ENCODE measurements around the gene SCN8A.

SCN8A gene

DNA sequence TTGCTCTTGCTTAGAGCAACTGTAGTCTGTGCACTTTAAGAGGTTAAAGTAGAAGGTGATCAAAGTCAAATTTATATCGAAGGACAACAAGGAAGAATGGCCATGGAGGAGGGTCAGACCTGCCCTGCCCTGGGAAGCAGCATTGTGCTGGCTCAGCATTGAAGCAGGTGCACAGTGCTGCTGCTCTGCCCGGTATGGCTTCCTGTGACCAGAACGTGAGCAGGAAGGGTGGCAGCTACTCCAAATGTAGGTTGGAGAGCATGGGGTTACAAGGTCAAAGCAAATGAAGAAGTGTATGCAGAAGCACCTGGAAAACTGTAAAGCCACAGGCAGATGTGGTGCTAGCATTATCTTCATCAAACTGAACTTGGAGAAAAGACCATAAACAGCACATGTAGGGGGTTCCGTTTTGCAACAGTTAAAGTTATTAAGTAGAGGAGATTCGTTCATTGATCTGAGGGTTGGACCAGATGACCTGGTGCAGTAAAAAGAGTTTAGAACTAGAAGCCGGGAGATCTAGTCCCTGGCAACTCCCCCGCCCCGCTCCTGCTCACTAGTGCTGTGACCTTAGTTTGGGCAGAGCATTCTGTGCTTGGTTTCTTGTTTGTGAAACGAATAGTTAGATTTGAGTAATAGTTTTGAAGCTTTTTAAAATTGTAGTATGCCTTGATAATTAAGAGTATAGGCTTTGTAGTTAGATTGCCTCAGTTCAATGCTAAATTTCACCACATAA, 84.2 kb downstream of the SCN8A start:
- DNase-seq: no peak

DNA sequence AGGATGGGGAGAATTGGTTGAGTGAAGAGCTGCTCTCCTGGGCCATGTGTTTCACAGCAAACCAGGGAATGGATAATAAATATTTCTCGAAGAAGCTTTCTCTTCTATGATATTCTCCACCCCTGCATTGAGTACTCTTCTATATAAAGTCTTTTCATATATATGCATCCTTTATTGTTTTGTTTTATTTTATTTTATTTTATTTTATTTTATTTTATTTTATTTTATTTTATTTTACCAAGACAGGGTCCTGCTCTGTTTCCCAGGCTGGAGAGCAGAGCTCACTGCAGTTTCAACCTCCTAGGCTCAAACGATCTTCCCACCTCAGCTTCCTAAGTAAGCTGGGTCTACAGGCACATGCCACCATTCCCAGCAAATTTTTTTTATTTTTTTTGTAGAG, 85.8 kb downstream of the SCN8A start:
- DNase-seq: no peak

DNA sequence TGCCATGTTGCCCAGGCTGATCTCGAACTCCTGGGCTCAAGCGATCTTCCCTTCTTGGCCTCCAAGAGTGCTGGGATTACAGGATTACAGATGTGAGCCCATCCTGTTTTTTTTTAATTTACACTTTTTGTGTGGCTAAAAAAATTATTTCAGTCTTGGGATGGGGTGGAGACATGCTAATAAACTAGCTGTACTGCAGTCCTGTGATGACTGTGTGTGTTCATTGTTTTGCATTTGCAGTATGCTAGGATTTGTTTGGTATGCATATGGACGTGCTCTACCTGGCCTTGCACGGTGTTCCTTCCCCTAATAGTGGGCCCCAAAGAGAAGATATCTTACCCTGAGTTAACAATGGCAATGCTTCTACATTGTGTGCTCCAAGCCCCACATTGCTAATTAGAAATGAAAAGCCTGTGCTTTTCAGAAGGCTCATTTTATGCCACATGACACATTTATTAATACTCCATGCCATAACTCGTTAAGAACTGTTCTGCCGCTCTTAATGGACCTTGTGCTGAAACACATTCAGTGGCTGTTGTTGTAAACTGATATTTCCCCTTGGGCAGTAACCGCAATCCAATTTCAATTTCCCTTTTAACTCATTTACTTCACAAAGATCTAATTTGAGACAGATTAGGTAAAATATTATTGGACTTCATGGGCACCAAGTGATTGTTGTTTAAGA, 86.4 kb downstream of the SCN8A start:
- DNase-seq: no peak

DNA sequence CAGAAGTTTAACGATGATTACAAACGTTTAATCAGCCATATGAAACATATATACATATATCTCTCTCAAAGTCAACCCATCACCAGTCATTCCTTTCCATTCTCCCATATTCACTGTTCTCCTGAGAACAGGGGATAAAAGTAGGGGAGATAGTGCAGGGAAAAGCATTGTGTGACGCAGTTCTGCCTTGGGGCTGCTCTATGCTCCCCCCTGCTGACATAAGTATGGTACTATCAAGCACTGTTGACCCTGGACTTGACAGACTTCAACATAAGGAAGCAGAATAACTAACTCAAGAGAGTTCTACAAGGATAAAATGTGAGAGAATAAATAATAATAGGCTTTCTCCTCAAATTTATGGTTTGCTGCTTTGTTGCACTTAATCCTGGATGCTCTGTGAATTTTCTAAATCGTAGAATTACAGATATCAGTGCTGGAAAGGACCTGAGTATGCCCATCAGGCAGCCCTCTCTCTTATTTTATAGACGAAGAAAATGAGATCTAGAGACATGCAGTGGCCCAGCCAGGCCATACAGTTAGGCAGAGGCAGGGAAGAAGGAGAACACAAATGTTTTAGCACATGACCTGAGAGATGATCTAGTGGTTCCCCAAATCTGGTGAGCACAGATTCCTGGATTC, 87.2 kb downstream of the SCN8A start:
- peak; percentile 24 for DNase-seq

DNA sequence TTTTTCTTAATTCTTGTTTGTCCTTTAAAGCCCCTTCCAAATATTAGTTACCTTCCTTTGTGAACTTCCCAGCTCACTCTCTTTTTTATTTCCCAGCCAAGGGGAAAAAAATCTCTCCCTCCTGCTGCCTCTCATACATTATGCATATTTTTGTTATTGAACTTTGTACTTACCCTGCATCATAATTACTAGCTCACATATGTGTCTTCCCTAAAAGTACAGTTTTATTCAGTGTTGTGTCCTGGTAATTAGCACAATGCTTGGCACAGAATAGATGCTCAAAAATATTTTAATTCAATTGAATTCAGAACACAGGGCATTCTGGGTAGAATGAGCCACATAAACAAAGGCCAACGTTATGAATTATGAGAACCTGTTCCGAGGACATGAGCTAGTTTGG, 91.9 kb downstream of the SCN8A start:
- DNase-seq: no peak

DNA sequence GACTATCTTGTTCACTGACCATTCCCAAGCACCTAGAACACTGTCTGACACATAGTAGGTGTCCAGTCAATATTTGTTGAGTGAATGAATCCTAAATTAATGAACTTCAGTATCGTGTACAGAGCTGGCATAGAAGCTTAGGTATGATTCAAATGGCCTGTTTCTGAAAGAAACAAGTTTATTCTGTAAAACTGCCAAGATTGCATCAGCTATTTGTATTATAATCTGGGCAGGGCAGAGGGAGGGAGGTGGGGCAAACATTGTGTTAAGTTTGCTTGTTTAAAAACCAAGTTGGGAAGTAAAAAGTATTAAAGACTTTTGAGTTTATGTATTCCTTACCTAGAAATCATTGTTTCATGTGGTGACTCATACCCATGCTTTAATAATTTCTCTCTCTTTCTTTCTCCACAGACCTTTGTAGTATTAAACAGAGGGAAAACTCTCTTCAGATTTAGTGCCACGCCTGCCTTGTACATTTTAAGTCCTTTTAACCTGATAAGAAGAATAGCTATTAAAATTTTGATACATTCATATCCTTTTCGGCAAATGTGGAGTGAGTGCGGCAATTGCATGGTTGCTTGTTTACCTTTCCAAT, 92.8 kb downstream of the SCN8A start:
- no peak for DNase-seq

DNA sequence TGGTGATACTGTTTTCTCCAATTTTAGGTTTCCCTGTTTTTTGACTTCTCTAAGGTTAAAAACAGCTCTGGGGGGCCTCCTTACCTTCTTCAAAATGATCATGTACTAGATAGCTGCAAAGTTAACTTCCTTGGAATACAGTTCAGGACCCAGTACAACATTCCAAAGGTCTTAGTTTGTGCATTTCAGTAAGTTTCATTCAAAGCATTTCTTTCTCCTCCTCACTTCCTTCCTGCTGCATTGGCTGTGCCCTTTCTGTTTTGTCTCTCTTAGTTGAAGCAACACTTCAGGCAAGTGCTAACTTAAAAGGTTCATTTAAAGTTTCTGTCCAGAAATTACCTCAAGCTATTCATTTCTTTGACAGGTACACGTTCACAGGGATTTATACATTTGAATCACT, 95.7 kb downstream of the SCN8A start:
- no peak for DNase-seq

DNA sequence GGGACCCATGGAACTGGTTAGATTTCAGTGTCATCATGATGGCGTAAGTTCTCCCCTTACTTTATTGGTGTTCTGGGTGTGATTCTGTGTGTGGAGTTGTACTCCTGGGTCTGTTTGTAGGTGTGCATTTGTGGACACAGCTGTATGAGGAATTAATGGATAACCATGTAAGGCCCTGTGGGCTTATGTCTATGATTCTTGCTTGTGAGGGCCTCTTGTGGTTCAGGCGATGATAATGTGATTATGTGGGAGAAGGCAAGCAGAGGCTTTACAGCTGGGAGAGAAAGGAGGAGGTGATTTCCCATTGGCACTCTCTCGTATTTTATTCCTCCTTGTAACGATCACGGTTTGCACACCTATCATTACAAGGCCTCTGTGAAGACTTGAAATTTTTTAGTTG, 96.1 kb downstream of the SCN8A start:
- no peak for DNase-seq

DNA sequence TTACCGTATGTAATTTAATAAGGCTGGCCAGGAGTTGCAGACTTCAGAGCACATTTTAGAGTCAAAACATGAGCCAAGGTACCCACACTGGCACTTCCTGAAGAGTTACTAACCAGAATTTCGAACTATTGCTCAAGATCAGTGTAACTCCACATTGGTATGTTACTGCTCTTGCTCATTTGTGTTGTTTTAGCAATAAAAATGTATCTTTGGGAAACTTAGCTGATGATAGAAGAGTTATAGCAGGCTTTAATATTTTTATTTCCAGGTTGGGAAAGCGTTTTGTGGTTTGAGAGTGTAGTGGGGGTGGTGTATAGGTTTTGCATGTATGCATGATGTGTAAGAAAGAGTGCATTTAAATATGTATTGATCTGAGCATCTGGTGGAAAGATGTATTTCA, 96.6 kb downstream of the SCN8A start:
- no peak for DNase-seq

DNA sequence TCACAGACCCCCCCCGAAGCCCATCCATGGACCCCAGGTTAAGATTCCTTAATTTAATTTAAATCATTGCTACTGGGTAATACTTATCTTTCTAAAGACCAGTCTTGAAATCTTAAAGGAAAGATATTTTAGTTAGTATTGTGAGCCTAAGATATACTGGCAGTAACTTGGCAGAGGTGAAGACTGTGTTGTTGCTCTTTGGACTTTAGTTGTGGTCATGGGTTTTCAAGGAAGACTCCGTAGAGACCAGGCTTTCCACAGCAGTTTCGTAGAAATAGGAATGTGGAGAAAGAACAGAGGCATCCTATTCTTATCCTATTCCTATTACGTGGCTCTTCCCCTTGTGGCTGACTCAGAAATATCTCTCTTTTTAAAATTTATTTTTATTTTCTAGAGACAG, 99.0 kb downstream of the SCN8A start:
- DNase-seq: no peak

DNA sequence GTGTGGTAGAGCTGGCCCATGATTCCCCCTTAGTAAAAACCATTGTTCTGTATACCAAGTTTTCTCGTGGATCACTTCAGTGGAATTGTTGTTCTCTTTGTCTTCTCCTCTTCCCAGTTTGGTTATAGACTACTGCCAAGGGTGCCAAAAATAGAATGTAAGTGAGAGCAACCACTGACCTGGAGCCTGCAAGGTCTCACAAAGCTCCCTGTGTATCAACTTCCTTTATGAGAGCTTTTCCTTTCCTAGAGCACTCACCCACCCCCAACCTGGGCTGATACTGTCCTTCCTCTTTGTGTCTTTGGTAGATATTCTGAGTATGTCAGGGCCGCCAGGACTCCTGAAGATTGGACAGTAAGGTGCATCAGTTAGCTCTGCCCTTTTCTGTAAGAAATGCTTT, 101.0 kb downstream of the SCN8A start:
- DNase-seq: no peak

DNA sequence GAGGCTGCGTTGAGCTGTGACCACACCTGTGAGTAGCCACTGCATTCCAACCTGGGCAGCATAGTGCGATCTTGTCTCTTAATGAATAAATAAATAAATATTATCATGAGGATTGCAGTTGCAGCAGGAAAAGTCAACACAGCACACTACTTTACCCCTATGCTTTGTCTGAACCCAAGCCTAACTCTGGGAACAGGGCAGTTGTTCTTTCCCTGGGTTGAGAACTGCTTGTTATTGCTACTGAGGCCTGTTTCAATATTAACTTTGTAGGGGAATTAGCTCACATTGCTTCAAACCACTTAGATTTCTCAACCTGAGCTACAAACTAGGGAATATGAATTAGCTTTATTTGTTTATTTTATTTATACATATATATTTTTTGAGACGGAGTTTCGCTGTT, 102.5 kb downstream of the SCN8A start:
- DNase-seq: no peak

DNA sequence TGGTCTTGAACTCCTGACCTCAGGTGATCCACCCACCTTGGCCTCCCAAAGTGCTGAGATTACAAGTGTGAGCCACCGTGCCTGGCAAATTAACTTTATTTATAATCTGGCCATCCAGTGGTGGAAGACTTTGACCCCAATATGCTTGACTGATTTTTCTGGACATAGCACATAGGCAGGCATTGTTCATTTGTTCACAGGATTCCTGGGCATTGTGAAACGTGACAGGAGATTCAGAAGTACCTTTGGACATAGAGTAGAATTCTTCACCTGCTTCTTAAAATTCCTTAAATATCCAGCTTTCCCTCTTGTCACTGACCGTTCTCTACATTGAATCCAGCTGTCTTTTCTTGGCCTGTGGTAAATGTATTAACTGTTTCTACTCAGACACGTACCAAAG, 103.1 kb downstream of the SCN8A start:
- DNase-seq: no peak

DNA sequence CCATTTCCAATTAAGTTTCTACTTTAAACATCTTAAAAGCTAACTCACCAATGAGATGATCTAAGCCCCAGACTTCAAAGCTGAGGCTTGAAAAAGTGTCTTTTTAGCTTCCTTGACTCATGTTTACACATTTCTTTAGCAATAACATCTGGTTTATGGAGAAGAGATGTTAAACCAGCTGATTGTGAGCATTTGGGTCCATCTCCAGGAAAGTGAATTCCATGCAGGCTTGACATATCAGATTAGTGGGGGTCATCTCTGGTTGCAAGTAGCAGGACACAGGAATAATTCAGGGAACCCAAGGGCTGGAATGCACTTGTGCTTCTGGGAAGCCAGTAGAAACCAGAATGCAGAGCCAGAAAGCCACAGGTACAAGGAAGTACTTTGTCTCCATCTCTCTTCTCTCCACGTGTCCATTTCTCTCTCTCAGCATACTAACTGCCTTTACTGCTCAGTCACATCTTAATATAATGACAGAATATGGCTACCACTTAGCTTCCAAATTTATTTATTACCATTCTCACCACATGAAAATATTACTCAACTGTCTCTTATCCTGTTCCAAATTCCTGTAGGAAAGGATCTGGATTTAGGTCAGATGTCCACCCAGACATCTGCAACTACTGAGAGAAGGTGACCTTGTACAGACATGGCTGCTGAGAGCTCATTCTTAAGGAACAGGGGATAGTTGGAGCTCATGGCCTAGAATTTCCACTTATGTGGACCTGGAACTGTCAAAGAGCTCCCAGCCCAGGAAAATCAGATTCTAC, 104.4 kb downstream of the SCN8A start:
- no peak for DNase-seq

DNA sequence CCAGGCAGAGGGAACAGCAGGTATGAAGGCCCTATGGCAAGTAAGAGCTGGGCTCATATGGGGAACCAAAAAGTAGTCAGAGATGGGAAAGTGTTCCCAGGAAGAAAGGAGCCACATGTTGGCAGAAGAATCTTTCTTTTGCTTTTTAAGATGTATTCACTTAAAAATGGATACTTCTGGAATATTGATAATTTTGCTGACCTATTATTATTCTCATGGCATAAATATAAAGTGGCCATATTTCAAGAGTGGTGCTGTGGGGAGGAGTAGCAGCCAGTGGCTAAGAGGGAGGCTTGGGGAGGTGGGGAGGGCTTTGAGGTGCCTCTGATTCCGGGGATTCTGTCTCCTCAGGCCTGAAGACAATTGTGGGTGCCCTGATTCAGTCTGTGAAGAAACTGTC, 108.2 kb downstream of the SCN8A start:
- DNase-seq: no peak

DNA sequence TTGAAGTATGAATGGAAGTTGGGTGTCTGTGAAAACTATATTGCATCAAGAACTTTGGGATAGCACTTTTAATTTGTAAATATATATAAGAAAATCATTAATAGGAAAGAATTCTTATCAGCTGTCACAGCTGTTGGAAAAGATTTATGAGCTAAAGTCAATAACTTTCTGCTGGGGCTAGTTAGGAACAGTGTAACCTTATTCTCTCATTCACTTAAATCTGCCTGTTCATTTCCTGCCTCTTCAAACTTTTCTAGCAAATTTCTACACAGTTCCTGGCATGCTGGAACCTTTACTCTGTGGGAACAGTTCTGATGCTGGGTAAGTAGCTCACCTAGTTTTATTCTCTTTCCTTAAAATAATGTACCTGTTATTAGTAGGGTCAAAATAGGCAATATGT, 109.9 kb downstream of the SCN8A start:
- no peak for DNase-seq

DNA sequence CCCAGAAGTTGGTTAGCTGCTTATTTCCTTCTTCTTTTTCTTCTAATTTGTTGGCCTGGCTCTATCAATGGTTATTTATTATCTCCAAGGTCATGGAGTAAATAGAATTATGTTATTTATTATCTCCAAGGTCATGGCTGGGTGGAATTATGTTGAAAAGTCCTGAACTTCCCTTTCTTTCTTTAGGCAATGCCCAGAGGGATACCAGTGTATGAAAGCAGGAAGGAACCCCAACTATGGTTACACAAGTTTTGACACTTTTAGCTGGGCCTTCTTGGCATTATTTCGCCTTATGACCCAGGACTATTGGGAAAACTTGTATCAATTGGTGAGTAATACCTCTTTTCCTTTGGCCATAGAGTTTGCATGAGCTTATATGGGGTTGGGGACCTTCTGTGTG, 111.6 kb downstream of the SCN8A start:
- DNase-seq: no peak

DNA sequence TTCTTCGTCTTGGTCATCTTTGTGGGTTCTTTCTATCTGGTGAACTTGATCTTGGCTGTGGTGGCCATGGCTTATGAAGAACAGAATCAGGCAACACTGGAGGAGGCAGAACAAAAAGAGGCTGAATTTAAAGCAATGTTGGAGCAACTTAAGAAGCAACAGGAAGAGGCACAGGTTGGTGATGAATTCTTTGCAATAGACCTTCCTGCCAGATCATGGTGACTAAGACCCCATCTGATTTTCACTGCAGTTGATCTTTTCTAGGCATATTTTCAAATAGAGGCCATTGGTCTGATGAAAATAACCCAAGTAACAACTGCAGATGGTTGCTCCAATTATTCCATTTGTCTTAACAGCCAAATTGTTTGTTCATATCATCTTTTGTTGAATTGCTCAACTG, 114.4 kb downstream of the SCN8A start:
- DNase-seq: no peak

DNA sequence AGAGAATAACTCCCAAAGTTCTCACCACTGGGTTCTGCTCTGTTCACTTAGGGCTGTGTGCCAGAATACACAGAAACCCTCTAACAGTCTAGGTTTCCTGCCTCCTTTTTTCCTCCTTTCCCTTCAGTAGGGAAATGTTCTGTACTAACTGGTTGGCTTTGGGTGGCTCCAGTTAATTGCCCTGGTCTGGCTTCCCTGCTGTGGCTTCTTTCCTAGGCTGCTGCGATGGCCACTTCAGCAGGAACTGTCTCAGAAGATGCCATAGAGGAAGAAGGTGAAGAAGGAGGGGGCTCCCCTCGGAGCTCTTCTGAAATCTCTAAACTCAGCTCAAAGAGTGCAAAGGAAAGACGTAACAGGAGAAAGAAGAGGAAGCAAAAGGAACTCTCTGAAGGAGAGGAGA, 115.2 kb downstream of the SCN8A start:
- DNase-seq: no peak

DNA sequence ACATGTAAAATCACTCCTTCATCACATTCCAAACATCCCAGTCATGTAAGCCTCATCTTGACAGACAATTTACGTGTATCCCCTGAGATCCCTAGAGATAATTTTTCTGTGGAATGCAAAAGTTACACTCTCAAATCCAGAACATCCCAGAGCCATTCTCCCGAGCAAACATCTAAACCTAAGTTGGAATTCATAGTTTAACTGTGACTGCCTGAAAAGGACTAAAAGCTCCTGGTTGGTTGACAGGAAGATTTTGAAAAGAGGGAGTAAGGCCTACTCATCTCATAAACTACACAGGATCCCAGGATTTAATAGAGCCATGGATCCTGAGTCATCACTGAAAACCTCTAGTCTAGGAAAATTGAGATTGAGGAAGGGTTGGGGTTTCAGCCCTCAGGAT, 123.6 kb downstream of the SCN8A start:
- no peak for DNase-seq

DNA sequence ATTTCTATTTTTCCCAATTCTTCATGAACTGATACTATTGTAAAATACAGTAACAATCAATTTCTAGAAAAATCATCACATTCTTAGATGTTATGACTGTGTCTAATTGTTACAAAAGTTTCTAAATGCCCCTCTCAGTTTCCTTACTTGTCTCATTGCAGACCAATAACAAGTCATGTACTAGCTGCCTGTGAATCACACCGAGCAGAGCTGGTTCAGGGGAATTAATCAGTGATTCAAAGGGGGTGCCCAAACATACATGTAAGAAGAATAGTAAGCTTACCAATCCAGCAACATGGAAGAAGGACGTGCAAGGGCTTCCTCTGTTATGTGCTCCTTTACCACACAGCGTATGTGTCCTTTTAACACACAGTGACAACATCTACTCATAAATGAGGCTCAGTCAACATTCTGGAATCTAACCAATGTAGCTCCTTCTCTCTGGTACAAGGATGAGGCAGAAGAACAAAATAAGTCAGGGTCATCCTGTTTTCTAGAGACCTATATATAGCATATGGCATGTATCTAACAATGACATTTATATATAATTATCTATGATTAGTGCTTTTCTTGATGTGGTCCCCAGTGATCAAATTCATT, 126.4 kb downstream of the SCN8A start:
- no peak for DNase-seq

DNA sequence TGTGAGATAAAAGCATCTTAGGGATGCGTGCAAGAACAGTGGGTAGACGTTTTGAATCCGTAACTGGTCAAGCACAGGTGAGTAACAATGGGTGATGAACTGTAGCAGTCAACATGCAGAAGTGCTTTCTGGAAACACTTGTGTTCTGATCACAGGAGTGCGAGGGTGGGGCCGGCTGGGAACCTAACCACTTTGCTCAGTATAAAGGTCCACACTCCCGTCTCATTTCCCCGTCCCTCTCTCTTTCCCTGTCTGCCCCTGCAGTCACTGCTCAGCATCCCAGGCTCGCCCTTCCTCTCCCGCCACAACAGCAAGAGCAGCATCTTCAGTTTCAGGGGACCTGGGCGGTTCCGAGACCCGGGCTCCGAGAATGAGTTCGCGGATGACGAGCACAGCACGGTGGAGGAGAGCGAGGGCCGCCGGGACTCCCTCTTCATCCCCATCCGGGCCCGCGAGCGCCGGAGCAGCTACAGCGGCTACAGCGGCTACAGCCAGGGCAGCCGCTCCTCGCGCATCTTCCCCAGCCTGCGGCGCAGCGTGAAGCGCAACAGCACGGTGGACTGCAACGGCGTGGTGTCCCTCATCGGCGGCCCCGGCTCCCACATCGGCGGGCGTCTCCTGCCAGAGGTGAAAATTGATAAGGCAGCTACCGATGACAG, 130.4 kb downstream of the SCN8A start:
- no peak for DNase-seq

Measured in COR-L47 (cell line).